Measurements from ENCODE around the gene CTNNB1.

DNA sequence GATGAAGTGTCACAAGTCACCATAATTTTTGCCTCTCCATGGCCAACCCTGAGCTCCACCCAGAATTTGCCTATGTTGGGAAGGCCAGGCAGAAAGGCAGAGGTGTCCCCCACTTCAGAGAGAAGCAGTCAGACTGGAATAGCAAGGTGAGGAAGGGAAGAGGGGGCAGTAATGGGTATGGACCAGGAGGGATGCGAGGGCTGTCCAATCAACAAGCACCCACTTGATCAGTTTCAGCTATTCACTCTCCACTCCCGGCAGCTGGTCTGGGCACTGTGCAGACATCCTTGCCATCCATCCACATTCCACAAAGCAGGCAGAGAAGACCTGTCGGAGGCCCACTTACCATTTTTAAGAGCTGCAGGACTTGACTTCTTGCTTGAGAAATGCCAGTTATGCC lies 43.5 kb upstream of the CTNNB1 start:
- TF ChIP-seq, protein P1, sequence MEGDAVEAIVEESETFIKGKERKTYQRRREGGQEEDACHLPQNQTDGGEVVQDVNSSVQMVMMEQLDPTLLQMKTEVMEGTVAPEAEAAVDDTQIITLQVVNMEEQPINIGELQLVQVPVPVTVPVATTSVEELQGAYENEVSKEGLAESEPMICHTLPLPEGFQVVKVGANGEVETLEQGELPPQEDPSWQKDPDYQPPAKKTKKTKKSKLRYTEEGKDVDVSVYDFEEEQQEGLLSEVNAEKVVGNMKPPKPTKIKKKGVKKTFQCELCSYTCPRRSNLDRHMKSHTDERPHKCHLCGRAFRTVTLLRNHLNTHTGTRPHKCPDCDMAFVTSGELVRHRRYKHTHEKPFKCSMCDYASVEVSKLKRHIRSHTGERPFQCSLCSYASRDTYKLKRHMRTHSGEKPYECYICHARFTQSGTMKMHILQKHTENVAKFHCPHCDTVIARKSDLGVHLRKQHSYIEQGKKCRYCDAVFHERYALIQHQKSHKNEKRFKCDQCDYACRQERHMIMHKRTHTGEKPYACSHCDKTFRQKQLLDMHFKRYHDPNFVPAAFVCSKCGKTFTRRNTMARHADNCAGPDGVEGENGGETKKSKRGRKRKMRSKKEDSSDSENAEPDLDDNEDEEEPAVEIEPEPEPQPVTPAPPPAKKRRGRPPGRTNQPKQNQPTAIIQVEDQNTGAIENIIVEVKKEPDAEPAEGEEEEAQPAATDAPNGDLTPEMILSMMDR (IDR thresholded peaks at IDR 0.05): no peak
- TF ChIP-seq POLR2A (IDR thresholded peaks at IDR 0.05) (no peak), POLR2AphosphoS5 (IDR thresholded peaks at IDR 0.05) (no peak)

All from breast epithelium (tissue), 3 donors.